Measurements from ENCODE around the gene LRRFIP2.

Gene LRRFIP2

DNA sequence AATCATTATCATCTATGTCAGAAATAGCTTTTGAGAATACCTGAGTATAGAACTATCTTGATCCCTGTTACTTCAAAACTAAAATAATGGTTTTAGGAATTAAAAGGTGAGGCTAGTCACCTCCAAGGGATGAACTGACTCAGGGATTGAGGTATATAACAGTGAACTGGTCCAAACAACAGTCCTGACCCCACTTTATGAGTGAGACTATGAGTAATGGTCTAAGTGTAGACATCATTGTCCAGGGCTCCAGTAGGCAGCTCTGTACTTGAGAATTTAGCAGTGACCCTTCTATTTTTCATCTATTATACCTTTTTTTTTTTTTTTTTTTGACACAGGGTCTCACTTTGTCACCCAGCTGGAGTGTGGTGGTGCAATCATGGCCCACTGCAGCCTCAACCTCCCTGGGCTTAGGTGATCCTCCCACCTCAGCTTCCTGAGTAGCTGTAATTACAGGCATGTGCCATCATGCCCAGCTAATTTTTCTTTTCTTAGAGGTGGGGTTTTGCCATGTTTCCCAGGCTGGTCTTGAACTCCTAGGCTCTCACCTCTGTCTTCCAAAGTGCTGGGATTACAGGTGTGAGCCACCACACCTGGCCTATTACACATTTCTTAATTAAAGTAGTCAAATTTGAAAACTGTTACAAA, 144.7 kb downstream of the LRRFIP2 start:
- no peak for DNase-seq (ENCODE audit: low read depth)
- H3K4me3 ChIP-seq (ENCODE audit: low read length) = no peak overlapping the region
- TF ChIP-seq, protein P1, sequence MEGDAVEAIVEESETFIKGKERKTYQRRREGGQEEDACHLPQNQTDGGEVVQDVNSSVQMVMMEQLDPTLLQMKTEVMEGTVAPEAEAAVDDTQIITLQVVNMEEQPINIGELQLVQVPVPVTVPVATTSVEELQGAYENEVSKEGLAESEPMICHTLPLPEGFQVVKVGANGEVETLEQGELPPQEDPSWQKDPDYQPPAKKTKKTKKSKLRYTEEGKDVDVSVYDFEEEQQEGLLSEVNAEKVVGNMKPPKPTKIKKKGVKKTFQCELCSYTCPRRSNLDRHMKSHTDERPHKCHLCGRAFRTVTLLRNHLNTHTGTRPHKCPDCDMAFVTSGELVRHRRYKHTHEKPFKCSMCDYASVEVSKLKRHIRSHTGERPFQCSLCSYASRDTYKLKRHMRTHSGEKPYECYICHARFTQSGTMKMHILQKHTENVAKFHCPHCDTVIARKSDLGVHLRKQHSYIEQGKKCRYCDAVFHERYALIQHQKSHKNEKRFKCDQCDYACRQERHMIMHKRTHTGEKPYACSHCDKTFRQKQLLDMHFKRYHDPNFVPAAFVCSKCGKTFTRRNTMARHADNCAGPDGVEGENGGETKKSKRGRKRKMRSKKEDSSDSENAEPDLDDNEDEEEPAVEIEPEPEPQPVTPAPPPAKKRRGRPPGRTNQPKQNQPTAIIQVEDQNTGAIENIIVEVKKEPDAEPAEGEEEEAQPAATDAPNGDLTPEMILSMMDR (conservative IDR thresholded peaks at IDR 0.05; ENCODE audit: low read length) = no peak

DNA sequence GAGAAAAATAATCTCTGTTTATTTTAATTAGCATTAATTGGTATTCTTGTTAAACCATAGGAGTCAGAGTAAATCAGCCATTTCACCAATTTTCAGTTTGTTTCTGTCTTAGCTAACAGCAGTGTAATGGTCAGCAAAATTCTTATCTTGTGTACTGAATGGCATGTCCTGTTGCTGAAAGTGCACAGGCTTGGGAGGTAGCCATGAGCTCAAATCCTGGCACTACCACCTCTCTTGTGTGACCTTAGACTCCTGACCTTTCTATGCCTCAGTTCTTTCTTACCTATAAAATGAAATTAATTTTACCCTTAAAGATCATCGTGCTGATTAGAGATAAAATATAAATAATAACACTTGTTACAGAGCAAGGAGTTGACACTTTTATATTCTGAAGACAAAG, 145.3 kb downstream of the LRRFIP2 start:
- TF ChIP-seq, protein P1 (conservative IDR thresholded peaks at IDR 0.05; ENCODE audit: low read length) = no peak
- no peak for DNase-seq (ENCODE audit: low read depth)
- H3K4me3 ChIP-seq (ENCODE audit: low read length) = no peak overlapping the region

DNA sequence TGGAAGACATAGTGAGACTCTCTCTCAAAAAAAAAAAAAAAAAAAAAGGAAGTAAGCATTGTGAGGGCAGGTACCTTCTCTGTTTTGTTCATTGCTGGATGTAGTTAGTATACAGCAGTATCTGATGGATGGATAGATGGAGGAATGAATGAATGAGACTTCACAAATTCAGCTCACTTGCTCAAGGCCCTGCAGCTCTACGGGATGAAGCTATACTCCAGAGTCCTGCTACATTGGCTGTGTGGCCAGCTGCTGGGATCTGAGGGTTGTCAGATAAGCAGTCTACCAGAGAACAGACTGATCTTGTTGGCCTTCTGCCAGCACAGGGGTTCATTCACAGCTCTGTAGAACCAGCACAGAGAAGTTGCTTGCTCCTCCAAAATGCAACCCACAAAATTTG, 146.1 kb downstream of the LRRFIP2 start:
- TF ChIP-seq, protein P1 (conservative IDR thresholded peaks at IDR 0.05; ENCODE audit: low read length) = no peak
- no peak overlapping the region for H3K4me3 ChIP-seq (ENCODE audit: low read length)
- no peak for DNase-seq (ENCODE audit: low read depth)

DNA sequence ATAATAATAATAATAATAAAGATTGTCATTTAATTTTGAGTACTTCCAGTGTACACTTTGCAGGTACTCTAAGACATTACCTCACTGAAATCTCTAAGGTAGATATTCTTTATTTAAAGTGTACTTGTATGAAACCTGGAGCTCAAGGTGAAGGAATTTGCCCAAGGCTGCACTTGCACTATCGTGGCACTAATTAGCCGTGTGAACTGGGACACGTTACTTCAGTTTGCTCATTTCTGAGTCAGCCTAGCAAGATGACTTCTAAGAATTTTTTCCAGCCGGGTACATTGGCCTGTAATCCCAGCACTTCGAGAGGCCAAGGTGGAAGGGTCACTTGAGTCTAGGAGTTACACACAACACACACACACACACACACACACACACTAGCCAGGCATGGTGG, 147.5 kb downstream of the LRRFIP2 start:
- no peak for DNase-seq (ENCODE audit: low read depth)
- no peak overlapping the region for H3K4me3 ChIP-seq (ENCODE audit: low read length)
- TF ChIP-seq, protein P1 (conservative IDR thresholded peaks at IDR 0.05; ENCODE audit: low read length) = no peak

DNA sequence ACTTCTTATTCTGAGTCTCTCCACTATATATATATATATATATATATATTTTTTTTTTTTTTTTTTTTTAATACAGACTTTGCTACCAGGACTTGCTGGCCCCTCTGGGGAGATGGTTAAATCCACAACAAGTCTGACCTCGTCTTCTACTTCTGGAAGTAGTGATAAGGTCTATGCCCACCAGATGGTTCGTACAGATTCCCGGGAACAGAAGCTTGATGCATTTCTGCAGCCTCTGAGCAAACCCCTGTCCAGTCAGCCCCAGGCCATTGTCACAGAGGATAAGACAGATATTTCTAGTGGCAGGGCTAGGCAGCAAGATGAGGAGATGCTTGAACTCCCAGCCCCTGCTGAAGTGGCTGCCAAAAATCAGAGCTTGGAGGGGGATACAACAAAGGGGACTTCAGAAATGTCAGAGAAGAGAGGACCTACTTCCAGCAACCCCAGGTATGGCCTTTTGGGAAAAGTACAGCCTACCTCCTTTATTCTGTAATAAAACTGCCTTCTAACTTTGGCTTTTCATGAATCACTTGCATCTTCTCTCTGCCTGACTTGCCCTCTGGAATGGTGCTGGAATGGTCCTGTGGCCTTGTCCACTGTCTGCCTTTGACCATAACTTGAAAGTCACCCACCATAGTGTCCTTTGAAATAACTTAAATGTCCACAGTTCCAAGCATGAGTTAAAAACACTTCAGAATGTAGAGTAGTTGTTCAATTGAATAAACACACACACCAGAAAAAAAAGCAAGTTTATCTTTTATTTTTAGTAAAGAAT, 148.6 kb downstream of the LRRFIP2 start:
- DNase-seq (ENCODE audit: low read depth) = no peak
- H3K4me3 ChIP-seq (ENCODE audit: low read length) = no peak overlapping the region
- TF ChIP-seq, protein P1 (conservative IDR thresholded peaks at IDR 0.05; ENCODE audit: low read length) = no peak

DNA sequence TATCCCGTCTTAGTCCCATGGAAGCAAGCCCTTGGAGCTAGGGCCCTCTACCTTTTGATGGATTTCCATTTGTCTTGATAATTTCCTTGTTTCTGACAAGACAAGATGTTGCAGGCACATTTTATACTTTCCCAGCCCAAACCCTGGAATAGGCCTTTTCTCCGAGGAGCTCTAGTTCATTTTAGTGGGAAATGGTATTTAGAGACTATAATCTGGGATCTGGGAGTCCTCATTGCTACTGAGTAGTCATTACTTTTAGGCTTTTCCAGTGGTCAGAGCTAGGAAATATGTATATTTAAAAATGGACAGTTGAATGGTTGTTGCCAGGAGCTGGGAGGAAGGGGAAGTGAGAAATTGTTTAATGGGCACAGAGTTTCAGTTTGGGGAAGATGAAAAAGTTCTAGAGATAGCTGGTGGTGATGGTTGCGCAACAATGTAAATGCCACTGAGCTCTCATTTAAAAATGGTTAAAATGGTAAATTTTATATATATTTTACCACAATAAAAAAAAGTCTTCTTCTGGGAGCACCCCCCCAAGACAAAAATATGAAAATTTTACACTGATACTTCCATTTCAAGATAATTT, 149.5 kb downstream of the LRRFIP2 start:
- TF ChIP-seq, protein P1 (conservative IDR thresholded peaks at IDR 0.05; ENCODE audit: low read length) = no peak
- DNase-seq (ENCODE audit: low read depth) = no peak
- no peak overlapping the region for H3K4me3 ChIP-seq (ENCODE audit: low read length)

All from AG10803 (cell line).